Activated CD4-positive, CD25-positive, alpha-beta regulatory T cell treated with anti-CD3 and anti-CD28 coated beads, Interleukin-2, amount 50 U/mL, for 24 hours (primary cell): Measurements from ENCODE around the gene TMED3.
A peak's percentile ranks its signal among the peaks of the same experiment; 100 is the strongest.

Experiments
- ATAC-seq, 2 donors: fragments of 150-1000 bp; cut with Tn5 transposase; one replicate each; pipeline ENCODE4 v1.10.0; 2021; ENCODE audit warnings: mild to moderate bottlenecking in 1 of 2, moderate library complexity in 1 of 2

The TMED3 gene

DNA sequence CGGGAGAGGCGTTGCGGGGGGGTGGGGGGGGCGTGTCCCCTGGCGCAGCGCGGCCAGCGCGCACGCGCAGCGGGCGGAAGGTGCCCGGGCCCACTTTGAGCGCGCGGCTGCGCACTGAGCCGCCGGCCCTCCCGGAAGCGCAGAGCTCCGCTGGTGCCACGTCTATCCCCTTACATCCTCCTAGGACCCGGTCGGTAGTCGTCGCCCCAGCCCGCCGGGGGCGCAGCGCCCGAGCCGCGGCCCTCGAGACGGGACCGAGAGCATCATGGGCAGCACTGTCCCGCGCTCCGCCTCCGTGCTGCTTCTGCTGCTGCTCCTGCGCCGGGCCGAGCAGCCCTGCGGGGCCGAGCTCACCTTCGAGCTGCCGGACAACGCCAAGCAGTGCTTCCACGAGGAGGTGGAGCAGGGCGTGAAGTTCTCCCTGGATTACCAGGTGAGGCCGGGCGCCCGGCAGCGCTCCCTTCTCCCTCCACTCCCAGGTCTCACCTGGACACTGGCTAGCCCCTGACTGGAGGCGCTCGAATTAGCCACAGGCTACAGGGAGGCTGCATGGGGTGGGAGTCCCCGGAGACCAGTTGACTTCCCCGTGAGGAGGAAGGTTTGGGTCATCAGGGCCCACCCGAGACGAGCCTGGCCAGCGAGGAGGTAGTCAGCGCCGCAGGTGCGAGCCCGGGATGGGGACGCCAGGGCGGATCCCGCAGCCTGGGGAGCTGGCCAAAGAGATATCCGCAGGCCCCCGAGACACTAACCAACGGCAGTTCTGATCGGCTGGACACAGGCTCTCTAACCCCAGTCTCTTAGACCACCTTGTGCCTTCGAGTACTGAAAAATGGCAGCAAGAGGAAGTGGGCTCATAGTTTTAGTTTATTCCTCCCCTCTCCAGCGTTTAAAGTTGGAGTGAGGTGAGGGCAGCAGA is at the start of gene TMED3:
Gene TMED3, plus strand, starts transcription at position 128 of the 916 bp plus-strand sequence. Its CDS starts 138 bp downstream, at position 266.
- ATAC-seq, result peak; percentile 96 to 97

DNA sequence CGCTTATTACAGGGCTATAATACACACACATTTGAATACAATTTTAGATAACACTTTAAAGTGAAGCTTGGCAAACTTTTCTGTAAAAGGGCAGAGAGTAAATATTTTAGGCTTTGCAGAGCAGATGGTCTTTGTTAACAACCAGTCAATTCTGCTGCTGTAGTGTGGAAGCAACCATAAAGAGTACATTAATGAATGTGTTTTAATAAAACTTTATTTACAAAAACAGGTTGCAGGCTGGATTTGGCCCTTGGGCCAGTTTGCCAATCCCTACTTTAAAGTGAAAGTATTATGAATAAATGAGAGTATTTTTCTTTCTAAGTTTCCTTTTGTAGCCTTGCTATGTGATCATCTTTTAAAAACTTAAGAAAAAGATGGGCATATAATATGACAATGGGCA is 49.1 kb upstream of the TMED3 start:
- ATAC-seq, result no peak

DNA sequence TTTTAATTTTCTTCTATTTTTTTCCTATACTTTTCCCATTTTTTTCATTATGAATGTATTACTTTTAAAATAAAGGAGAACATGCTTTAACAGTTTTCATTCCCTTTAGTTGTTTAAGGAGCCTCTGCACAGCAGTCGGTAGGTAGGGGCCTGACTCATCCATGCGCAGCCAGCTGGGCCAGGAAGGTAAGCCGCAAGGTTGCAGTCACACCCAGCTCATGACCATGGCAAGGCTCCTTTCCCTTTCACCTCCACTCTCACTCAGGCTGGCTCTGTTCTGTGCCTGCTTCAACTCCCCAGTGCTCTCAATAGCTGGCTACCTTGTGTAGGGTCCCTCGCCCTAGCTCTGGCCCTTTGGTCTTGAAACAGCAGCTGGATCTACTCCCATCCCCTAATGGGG is 45.7 kb upstream of the TMED3 start:
- ATAC-seq, result no peak

DNA sequence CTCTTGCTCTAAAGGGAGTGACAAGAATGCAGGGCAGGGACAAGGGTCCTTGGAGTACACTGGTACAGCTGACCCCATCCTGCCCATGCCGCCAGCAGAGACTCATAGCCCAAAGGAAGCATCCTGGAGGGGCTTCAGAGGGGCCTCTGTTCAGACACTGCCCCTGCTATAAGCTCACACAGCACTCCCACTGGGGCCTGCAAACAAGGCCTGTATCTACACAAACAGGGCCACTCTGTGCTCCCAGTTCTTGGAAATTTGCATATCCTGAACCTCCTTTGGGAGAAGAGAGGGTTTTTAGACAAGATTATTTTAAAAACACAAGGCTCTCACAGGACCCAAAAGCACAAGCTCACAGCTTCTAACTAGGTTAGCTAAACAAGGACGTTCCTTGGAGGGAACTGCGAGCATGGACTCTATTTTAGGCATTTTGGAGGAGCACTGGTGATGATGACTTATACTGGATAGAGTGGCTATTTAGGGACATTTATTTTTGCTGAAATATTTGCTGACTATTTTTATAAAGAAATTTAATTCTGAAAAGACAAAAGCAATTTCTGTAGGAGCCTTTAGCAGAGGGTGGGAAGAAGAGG is 44.8 kb upstream of the TMED3 start:
- no peak for ATAC-seq

DNA sequence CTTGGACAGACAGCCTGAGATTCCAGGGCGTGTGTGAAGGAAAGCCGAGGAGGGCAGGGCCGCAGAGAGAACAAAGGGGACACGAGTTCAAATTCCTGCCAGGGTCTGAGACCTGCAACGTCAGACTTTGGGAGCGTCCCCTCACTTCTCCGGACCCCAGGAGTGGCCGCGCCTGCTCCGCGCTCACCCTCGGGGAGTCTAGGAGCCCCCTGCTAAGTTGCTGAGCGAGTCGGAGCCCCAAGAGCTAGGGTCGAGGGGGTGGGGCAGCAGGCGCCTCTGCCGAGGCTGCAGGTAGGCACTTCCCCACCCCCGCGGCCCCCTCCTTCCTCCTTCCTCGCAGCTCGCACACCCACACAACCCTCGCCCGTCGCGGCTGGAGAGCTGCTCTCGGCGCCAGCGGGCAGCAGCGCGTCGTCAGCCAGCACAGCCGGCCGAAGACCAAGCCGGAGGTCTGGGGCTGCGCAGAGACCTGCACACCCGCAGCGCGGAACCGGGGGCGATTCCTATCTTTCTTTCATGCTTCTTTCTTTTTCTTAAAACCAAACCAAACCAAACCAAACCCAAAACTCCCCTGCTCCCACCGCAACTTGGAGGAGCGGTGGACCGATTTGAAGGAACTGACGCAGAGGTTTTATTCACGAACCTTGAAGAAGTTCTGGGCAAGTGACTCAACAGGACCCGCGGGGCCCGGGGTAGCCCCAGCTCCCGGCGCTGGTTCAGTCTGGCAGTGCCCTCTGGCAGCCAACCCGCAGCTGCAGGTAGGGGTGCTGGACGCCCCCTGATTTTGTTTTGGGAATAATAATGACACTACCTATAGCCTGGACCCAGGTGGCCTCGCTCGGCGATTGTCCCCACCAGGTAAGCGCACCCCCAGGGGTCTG is 28.3 kb upstream of the TMED3 start, which contains the start of gene ANKRD34C:
Gene ANKRD34C, plus strand, starts transcription at position 352 of the 881 bp plus-strand sequence. CDS start 10,563 bp downstream, outside the sequence.
- no peak for ATAC-seq

DNA sequence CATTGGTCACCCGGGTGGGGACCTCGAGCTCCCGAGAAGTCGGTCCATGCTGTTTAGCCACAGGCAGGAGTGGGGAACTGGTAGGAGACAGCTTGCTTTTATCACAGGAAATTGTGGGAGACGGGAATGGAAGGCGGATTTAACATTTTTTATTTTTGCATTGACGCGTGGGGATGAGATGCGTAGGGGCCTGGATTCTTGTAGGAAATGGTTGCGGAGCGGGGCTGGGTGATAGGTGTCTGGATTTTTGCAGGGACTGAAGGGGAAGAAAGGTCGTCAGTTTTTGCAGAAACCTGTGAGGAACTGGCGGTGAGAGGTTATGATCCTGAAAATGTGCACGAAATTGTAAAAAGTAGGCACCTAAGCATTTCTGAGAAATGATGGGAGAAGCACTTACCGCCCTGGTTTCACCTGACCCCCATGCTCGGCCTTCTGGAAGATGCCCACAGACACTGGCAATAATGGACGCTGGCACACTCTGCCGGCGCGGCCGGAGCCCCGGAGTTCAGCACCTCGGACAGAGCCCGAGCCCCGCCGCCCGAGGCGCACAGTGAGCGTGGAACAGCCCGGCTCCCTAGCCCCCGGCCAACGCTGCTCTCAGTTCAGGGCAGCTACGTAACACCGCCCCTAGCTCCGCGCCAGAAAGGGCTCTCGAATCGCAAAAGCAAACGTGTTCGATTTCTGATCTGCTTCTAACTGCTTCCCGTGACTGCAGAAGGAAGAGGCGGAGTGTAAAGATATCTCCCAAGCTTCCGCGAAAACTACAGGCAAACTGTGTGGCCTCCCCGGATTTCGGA is 27.5 kb upstream of the TMED3 start:
- peak in 1 of 2 donors; percentile 17 for ATAC-seq

DNA sequence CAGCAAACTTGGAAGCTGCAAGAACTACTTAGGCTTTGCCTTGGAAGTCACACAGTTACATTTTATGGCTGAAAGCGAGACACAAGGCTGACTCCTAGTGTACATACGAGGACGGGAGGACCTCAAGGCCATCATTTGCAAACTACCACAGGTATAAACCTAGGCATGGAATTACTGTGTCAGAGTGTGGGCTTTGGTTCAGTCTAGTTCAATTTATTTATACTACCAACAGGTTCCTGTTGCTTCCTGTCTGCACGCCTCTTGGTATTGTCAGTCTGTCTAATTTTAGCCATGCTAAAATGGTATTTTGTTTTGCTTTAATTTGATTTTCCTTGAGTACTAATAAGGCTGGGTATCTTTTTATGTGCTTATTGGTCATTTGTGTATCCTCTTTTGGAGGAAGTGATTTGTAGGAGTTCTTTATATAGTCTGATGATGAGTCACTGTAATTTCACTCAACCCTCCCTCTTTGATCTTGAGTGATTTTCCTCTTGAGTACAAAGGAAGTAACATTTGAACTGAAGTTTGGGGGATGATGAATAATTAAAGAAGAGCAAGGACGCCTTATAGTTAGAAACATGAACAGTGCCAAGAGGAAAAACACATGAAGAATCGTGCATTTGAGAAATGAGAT is 20.2 kb upstream of the TMED3 start:
- peak; percentile 21 to 33 for ATAC-seq

DNA sequence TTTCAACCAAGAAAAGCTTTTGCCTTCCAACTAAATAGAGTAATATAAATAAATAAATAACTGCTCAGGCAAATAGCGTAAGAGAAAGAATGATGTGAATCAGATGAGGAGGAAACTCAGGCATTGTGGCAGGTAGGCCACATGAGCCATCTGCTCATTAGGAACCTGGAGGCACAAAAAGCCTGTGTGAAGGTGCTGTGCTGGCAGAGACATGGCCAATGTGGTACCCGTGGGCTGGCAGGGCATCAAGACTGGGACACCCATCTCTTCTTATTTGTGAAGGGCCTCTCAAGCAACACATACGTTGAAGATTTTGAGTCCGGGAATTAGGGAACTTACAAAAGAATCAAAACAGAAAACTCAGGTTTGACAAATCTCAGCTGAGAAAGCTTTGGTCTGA is 18.9 kb upstream of the TMED3 start:
- no peak for ATAC-seq

DNA sequence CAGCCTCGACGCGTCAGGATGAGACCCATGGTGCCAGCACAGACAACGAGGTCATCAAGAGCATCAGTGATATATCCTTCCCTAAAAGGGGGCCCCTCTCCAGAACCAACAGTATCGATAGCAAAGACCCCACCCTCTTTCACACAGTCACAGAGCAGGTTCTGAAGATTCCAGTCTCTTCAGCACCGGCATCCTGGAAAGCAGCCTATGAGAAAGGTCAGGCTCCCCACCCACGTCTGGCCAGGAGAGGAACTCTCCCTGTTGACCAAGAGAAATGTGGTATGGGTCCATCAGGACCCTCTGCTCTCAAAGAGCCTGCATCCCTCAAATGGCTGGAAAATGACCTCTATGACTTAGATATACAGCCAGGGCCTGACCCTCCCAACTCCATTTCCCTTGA is 16.8 kb upstream of the TMED3 start:
- no peak for ATAC-seq

DNA sequence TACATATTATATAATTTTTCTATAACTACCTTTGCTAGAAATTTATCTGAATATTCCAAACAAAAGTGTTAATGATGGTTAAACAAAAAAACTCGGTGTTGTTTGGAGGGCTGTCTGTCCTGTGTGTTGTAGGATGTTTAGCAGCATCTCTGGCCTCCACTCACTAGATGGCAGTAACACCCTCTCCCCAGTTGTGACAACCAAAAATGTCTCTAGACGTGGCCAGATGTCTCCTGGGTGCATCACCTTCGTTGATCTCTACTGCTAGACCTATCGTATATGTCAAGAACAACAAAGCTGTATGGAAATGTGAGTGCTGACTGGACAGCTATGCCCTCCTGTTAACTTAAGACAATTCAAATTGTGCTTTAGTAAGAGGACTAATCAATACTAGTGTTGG is 14.3 kb upstream of the TMED3 start:
- ATAC-seq, result no peak

DNA sequence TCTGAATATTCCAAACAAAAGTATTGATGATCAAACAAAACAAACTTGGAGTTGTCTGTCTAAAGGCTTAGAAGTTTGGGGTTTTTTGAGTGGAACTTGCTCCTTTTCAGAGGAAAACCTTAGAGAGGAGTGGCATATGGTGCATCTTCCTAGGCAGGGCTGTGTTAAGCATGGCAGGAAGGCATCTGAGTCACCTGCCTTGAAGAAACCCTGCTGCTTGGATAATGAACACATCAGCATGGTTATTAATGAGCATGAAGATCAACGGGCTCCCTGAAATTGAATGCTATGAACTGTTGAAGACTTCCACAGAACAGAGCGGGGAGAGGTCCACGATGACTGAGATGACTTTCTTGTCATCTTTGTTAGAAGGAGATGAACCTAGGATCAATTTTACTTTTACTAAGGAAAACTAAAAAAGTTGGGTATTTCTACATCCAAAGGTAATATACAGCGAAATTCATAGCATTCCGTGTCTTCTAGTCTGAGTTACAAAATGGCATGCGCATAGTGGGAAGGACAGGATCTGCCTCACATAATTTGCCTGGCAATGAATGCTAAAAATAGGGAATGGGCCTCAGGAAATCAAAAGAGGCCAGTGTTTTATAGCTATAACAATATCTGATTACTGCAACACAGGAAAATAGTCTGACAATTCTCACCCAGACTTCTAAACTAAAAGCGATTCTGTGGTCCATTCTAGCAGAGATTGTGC is 11.6 kb upstream of the TMED3 start:
- no peak for ATAC-seq

DNA sequence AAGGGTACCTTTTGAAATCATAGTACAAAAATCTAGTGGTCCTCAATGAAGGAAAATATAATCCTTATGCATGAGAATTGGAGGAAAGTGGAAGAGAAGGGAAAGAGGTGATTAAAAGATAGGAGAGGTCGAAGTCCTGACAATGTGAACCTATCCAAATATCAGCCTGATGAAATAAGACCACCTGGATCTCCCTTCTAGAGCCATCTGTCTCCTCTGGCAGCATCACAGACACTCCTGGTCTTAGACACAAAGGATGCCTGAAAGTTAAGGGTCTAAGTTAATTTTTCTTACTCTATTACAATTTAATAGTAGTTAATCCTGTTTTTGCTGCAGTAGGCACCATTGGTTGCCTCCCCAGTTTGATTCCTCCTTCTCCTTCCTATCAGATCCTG is 11.1 kb upstream of the TMED3 start:
- no peak for ATAC-seq

DNA sequence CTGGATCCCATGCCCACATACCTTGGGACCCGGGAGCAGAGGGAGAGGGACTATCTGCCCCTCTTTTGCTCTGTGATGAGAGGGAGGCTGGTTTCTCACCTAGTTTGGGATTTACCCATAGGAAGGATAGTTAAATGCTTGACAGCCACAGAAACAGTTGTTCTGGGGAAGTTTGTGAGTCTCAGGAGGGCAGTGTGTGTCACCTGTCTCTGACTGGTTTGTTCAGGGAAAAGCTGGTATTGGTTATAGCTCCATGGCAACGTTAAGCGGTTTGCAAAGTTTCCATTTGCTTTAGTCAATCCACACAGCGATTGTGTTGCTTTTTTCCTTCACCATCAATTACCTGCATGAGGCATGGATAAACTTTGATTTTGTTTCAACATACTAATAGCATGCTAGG is 3.7 kb upstream of the TMED3 start:
- no peak for ATAC-seq

DNA sequence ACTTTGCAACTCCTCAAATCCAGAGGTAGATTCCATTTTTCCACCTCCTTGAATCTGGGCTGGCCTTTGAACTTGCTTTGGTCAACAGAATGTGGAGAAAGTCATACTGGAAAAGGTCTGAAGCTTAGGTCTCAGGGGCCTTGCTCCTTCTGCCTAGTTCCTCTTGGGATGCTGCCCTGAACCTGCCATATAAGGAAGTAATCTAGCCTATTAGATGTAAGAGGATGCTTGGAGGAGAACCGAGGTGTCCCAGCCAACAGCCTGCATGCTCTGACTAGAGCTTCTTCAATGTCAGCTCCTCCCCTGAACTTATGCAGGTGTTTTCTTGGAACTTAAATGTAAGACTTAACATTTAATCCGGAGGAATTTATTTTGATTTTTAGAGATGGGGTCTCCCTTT is 2.0 kb upstream of the TMED3 start:
- ATAC-seq, result no peak

DNA sequence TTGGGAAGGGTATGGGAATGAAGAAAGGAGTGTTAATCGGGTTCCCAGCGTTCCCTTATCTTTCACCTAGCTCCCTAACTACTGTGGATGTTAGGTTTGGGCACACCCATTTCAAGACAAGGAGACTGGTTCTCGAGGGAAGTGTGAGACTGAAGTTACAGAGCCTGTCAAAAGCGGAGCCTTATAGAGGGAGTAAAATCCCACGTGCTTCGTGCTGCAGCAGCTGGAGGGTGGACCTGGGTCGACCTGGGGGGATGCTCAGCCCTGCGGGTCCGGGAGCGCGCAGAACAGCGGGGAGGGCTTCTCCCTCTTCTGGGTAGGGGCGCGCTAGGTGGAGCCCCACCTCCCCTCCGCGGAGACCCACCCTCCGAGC is 314 bp upstream of the TMED3 start:
- ATAC-seq, result peak; percentile 39 to 51

DNA sequence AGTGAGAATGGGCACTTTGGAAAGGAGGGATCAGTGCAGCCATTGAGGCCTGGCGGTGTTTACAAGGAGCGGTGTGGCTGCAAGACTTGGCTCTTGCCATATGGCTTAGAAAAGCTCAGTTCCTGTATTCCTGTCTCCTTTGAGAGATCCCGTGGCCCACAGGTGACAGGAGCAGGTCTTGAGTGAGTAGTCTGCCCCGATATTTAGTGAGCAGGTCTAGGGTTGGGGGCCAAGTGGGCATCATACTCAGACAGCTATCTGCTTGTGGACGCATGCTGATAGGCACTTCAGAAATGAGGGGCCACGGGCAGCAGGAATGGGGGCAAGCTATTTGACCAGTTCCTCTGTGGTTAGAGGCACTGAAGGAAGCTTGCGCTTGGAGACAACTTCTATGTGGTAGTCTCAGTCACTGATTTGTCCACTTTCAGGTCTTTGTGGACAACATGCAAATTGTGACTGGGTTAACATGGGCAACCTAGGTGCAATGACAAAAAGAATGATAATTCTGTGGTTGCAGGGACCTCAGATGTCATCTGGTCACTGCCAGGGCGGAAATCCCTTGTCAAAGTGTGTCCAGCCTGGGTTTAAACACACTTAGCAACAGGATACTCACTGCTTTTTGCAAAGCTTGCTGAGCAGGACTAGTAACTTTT is 1.1 kb downstream of the TMED3 start:
- no peak for ATAC-seq

DNA sequence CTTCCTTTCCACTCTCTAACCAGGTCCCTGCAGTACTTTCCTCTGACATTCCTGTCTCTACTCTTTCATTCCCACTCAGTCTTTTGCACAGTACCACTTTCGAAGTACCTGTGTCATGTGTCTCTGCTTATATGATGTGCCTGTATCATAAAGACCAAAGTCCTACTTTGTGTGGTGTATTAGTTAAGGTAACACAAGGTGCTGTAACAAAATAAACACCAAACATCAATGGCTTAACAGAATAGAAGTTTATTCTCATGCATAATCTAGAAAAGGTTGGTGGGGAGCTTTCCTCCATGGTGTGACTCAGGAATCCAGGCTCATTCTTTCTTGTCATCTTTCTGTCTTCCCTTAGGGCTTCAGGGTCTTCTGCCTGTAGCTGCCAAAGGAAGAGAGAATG is 3.3 kb downstream of the TMED3 start:
- no peak for ATAC-seq

DNA sequence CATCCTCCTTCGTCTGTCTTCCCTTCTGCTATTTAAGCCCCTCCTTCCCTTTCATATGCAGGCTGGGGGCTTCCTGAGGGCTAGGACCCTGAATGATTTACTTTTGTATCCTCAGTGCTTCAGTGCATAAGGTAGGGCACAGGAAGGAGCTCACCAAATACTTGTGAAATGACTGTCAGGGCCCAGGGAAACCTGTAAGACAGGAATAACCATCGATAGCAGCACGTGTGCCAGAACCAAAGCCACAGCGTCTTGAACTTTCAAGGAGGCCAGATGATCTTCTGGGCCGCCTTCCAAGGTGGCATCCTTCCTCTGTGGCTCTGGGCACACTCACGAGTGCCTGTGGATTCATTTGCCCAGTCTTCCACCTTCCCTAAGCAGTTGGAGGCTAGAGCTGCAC is 3.9 kb downstream of the TMED3 start:
- no peak for ATAC-seq

DNA sequence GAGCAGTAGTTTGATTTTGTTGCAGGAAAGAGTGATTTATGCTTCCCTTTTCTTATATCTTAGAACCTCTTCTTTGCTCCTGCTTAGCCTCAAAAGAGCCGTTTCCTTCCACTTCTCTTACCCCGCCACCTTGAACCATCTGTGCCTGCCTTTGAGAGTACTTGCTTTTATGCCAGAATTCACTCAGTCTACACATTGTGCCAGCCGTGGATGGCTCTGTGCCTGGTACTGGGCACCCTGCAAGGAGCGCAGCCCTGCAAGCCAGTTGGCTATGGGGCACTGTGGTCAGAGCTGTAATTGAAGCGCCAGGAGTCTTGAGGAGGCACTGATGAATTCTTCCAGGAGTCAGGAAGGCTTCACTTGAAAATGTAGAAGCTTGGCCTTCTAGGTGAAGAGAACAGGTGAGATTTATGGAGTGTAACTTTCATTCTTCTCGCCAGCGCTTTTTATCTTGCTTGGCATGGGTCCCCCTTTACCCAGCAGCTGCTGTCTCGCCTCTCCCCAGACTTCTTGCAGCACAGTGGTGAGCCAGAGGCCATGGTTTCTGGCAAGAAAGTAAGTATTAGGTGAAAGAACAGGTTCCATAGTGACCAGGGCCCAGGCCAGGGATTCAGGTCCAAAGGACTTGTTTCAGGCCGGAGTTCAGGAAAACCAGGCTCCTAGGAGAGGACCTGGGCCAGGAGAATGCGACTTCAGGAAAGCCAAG is 4.9 kb downstream of the TMED3 start:
- ATAC-seq, result no peak

DNA sequence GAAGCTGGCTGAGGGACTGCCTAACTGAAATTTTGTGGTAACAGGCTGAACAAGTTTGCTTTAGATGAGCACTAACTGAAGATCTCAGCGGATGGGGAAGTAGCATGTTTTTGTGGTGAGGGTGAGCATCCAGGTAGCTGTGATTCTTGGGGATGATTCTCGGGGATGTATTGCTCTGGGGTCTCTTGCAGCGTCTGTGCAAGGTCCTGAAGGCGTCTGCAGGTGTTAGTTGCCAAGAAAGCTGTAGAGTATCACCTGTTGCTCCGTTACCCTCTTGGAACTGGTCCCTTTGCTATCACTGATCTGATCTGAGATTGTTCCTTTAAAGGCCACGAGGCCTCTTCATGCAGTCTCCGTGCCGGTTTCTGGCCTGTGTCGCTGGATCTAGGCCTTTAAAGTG is 6.0 kb downstream of the TMED3 start:
- no peak for ATAC-seq
